Astrocyte (in vitro differentiated cells and primary cell): Measurements from ENCODE around the gene TTC14.

Source experiments
- CTCF ChIP-seq: IDR thresholded peaks from 2 replicates; pipeline ENCODE4 v1.5.1; 2011; ENCODE audit warnings: low read depth, mild to moderate bottlenecking, inconsistent platforms, low read length, moderate library complexity; ENCODE audit not compliant: insufficient read depth
- EZH2 ChIP-seq: IDR thresholded peaks from 2 replicates; pipeline ENCODE4 v1.6.1; 2012; ENCODE audit warnings: mild to moderate bottlenecking, low read length, inconsistent platforms; ENCODE audit not compliant: insufficient read depth

GRCh38 chr3:180626844-180627243 is 24.9 kb downstream of the TTC14 start:
- TF ChIP-seq CTCF (no peak), EZH2 (no peak)
